OCI-LY7 (cell line): Measurements from ENCODE around the gene EBP.

Source experiments
- EZH2phosphoT487 ChIP-seq: fragments of 200-600 bp; sonication (generic); IDR thresholded peaks from 2 replicates; pipeline ENCODE4 v1.6.1; 2018; ENCODE audit warnings: low read depth, borderline replicate concordance, mild to moderate bottlenecking, mixed run types, antibody characterized with exemption, low read length, moderate library complexity, mixed read lengths
- TF ChIP-seq, protein P1 (sequence below): fragments of 200-600 bp; sonication (generic); conservative IDR thresholded peaks from 2 replicates; pipeline ENCODE4 v1.5.1; 2014; ENCODE audit warnings: mild to moderate bottlenecking, antibody characterized with exemption, low read length, moderate library complexity, mixed read lengths

- TF ChIP-seq, protein P1, sequence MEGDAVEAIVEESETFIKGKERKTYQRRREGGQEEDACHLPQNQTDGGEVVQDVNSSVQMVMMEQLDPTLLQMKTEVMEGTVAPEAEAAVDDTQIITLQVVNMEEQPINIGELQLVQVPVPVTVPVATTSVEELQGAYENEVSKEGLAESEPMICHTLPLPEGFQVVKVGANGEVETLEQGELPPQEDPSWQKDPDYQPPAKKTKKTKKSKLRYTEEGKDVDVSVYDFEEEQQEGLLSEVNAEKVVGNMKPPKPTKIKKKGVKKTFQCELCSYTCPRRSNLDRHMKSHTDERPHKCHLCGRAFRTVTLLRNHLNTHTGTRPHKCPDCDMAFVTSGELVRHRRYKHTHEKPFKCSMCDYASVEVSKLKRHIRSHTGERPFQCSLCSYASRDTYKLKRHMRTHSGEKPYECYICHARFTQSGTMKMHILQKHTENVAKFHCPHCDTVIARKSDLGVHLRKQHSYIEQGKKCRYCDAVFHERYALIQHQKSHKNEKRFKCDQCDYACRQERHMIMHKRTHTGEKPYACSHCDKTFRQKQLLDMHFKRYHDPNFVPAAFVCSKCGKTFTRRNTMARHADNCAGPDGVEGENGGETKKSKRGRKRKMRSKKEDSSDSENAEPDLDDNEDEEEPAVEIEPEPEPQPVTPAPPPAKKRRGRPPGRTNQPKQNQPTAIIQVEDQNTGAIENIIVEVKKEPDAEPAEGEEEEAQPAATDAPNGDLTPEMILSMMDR = no peak
- TF ChIP-seq EZH2phosphoT487 = no peak
Observed at GRCh38 chrX:48480142-48480541, 41.5 kb upstream of the EBP start.
